Mesenchymal stem cell (in vitro differentiated cells and primary cell): ENCODE results near the gene MGAT5B.

ENCODE experiments used
- DNase-seq: peaks from one replicate; pipeline ENCODE4 v3.0.0-alpha.2; 2013
- H2AFZ ChIP-seq: one replicate; pipeline ENCODE4 v1.6.1; 2013; ENCODE audit warnings: low read depth, mild to moderate bottlenecking, control low read depth, inconsistent platforms, low read length, moderate library complexity
- H2AK5ac ChIP-seq: 2 replicates; pipeline ENCODE4 v1.6.1; 2013; ENCODE audit warnings: low read length, moderate library complexity, mild to moderate bottlenecking, inconsistent platforms; ENCODE audit not compliant: severe bottlenecking
- H2BK120ac ChIP-seq: one replicate; pipeline ENCODE4 v1.6.1; 2013; ENCODE audit warnings: low read depth, mild to moderate bottlenecking, inconsistent platforms, low read length, moderate library complexity
- H2BK12ac ChIP-seq, 2 experiments: one replicate each; pipeline ENCODE4 v1.6.1; 2013; ENCODE audit warnings: inconsistent platforms in 2 of 2, low read length in 2 of 2, mild to moderate bottlenecking in 2 of 2, moderate library complexity in 2 of 2, control low read depth in 1 of 2
- H2BK15ac ChIP-seq: one replicate; pipeline ENCODE4 v1.6.1; 2013; ENCODE audit warnings: mild to moderate bottlenecking, low read depth, inconsistent platforms; ENCODE audit not compliant: poor library complexity, severe bottlenecking
- H2BK5ac ChIP-seq: 2 replicates; pipeline ENCODE4 v1.6.1; 2013; ENCODE audit warnings: low read depth, mild to moderate bottlenecking, low read length, control low read depth, inconsistent platforms; ENCODE audit not compliant: poor library complexity, severe bottlenecking
- H3K14ac ChIP-seq, 2 experiments: one replicate each; pipeline ENCODE4 v1.6.1; 2013; ENCODE audit warnings: inconsistent platforms in 2 of 2, low read length in 2 of 2, control low read depth in 1 of 2, mild to moderate bottlenecking in 1 of 2, moderate library complexity in 1 of 2
- H3K18ac ChIP-seq, 2 experiments: one replicate each; pipeline ENCODE4 v1.6.1; 2013; ENCODE audit warnings: inconsistent platforms in 2 of 2, low read length in 2 of 2, control low read depth in 1 of 2, low read depth in 1 of 2, mild to moderate bottlenecking in 1 of 2
- H3K23ac ChIP-seq, 2 experiments: one replicate each; pipeline ENCODE4 v1.6.1; 2013; ENCODE audit warnings: inconsistent platforms in 2 of 2, low read length in 2 of 2, mild to moderate bottlenecking in 2 of 2, moderate library complexity in 2 of 2, control low read depth in 1 of 2
- H3K27ac ChIP-seq: 2 replicates; pipeline ENCODE4 v1.5.1; 2013; ENCODE audit warnings: mild to moderate bottlenecking, moderate library complexity, low read length, control low read depth, inconsistent platforms; ENCODE audit not compliant: poor library complexity, severe bottlenecking
- H3K27me3 ChIP-seq, 2 experiments: 2 replicates each; pipeline versions ENCODE4 v1.6.1 to v1.7.0; 2013; ENCODE audit warnings: low read length in 2 of 2, mild to moderate bottlenecking in 2 of 2, moderate library complexity in 2 of 2, control low read depth in 1 of 2, inconsistent platforms in 1 of 2; ENCODE audit not compliant: control insufficient read depth in 1 of 2, insufficient read depth in 1 of 2
- H3K36me3 ChIP-seq, 2 experiments: 2 replicates each; pipeline versions ENCODE4 v1.6.1 to v1.7.0; 2013; ENCODE audit warnings: low read length in 2 of 2, control low read depth in 1 of 2, inconsistent platforms in 1 of 2, low read depth in 1 of 2, mild to moderate bottlenecking in 1 of 2; ENCODE audit not compliant: insufficient read depth in 2 of 2, control insufficient read depth in 1 of 2
- H3K4ac ChIP-seq, 2 experiments: one replicate each; pipeline ENCODE4 v1.6.1; 2013; ENCODE audit warnings: inconsistent platforms in 2 of 2, low read length in 2 of 2, mild to moderate bottlenecking in 2 of 2, moderate library complexity in 2 of 2, control low read depth in 1 of 2, low read depth in 1 of 2
- H3K4me1 ChIP-seq: 2 replicates; pipeline ENCODE4 v1.6.1; 2013; ENCODE audit warnings: low read depth, low read length, control low read depth; ENCODE audit not compliant: control insufficient read depth, insufficient read depth
- H3K4me2 ChIP-seq: 2 replicates; pipeline ENCODE4 v1.6.1; 2013; ENCODE audit warnings: low read length, mild to moderate bottlenecking, inconsistent platforms; ENCODE audit not compliant: poor library complexity, severe bottlenecking
- H3K4me3 ChIP-seq, 2 experiments: 2 replicates each; pipeline versions ENCODE4 v1.5.1 to v1.7.0; 2013; ENCODE audit warnings: low read length in 2 of 2, mild to moderate bottlenecking in 2 of 2, control low read depth in 1 of 2, low read depth in 1 of 2; ENCODE audit not compliant: insufficient read depth in 1 of 2
- H3K79me1 ChIP-seq: replicated peaks from 2 replicates; pipeline ENCODE4 v1.6.1; 2013; ENCODE audit warnings: mild to moderate bottlenecking, control low read depth, low read length, inconsistent platforms; ENCODE audit not compliant: poor library complexity, severe bottlenecking
- H3K9ac ChIP-seq: 2 replicates; pipeline ENCODE4 v1.7.0; 2013; ENCODE audit warnings: mild to moderate bottlenecking, low read length, moderate library complexity
- H3K9me3 ChIP-seq: 2 replicates; pipeline ENCODE4 v1.7.0; 2013; ENCODE audit warnings: mild to moderate bottlenecking, low read length; ENCODE audit not compliant: control insufficient read depth
- H4K8ac ChIP-seq: one replicate; pipeline ENCODE4 v1.6.1; 2013; ENCODE audit warnings: inconsistent platforms, mild to moderate bottlenecking, low read length, moderate library complexity
- H4K91ac ChIP-seq: one replicate; pipeline ENCODE4 v1.6.1; 2013; ENCODE audit warnings: mild to moderate bottlenecking, low read length, inconsistent platforms
- WGBS: methylation state at CpG from one replicate; pipeline ENCODE4 v1.1.7; 2013; ENCODE audit warnings: mixed read lengths; 5-methylcytosine and 5-hydroxymethylcytosine counted together

MGAT5B gene

GRCh38 chr17:76888661-76889060 is 20.5 kb downstream of the MGAT5B start:
- Histone ChIP-seq H4K91ac (no peak overlapping the region), H3K4me3 (no peak overlapping the region), H3K23ac (no peak overlapping the region), H2BK15ac (no peak overlapping the region), H3K27me3 (peaks cover 0 to 55% of the 10 kb centered on the region in 2 experiments), H2BK5ac (no peak overlapping the region), H3K27ac (no peak overlapping the region), H3K79me1 (no peaks in the 10 kb centered on the region), H3K4me2 (no peak overlapping the region), H3K14ac (no peak overlapping the region), H3K9me3 (no peaks in the 10 kb centered on the region), H3K18ac (no peak overlapping the region), H3K4me1 (peaks cover 8% of the 10 kb centered on the region), H3K4ac (no peak overlapping the region), H2AK5ac (no peak overlapping the region), H2BK12ac (no peak overlapping the region), H3K36me3 (no peaks in the 10 kb centered on the region), H4K8ac (no peak overlapping the region), H2AFZ (no peak overlapping the region), H2BK120ac (no peak overlapping the region), H3K9ac (no peak overlapping the region)
- DNase-seq: no peak
- WGBS: 73% methylated on average over 14 of the region's 14 CpGs

GRCh38 chr17:76889323-76889722 is 21.1 kb downstream of the MGAT5B start:
- Histone ChIP-seq H2AK5ac (no peak overlapping the region), H3K79me1 (no peaks in the 10 kb centered on the region), H3K9me3 (no peaks in the 10 kb centered on the region), H3K9ac (no peak overlapping the region), H2BK15ac (no peak overlapping the region), H3K23ac (no peak overlapping the region), H3K4me2 (no peak overlapping the region), H3K4me1 (peaks cover 9% of the 10 kb centered on the region), H3K27ac (no peak overlapping the region), H3K36me3 (no peaks in the 10 kb centered on the region), H2BK120ac (no peak overlapping the region), H4K91ac (no peak overlapping the region), H2AFZ (no peak overlapping the region), H4K8ac (no peak overlapping the region), H3K14ac (no peak overlapping the region), H3K27me3 (peaks cover 0 to 59% of the 10 kb centered on the region in 2 experiments), H3K4ac (no peak overlapping the region), H3K4me3 (no peak overlapping the region), H2BK5ac (no peak overlapping the region), H2BK12ac (no peak overlapping the region), H3K18ac (no peak overlapping the region)
- DNase-seq: no peak
- 94% methylated on average over 3 of the region's 5 CpGs for WGBS

GRCh38 chr17:76892329-76892728 is 24.1 kb downstream of the MGAT5B start:
- Histone ChIP-seq H3K9ac (no peak overlapping the region), H4K91ac (no peak overlapping the region), H3K27ac (no peak overlapping the region), H3K4me3 (no peak overlapping the region), H3K4me1 (peaks cover 9% of the 10 kb centered on the region), H2BK5ac (no peak overlapping the region), H4K8ac (no peak overlapping the region), H3K4me2 (no peak overlapping the region), H2BK15ac (no peak overlapping the region), H3K79me1 (no peaks in the 10 kb centered on the region), H3K23ac (no peak overlapping the region), H3K18ac (no peak overlapping the region), H2BK120ac (no peak overlapping the region), H3K9me3 (peaks cover 3% of the 10 kb centered on the region), H2BK12ac (no peak overlapping the region), H3K14ac (no peak overlapping the region), H3K4ac (no peak overlapping the region), H3K36me3 (no peaks in the 10 kb centered on the region), H2AK5ac (no peak overlapping the region), H2AFZ (no peak overlapping the region), H3K27me3 (peaks cover 0 to 48% of the 10 kb centered on the region in 2 experiments)
- DNase-seq: no peak
- 96% methylated on average over 10 of the region's 10 CpGs for WGBS

DNA sequence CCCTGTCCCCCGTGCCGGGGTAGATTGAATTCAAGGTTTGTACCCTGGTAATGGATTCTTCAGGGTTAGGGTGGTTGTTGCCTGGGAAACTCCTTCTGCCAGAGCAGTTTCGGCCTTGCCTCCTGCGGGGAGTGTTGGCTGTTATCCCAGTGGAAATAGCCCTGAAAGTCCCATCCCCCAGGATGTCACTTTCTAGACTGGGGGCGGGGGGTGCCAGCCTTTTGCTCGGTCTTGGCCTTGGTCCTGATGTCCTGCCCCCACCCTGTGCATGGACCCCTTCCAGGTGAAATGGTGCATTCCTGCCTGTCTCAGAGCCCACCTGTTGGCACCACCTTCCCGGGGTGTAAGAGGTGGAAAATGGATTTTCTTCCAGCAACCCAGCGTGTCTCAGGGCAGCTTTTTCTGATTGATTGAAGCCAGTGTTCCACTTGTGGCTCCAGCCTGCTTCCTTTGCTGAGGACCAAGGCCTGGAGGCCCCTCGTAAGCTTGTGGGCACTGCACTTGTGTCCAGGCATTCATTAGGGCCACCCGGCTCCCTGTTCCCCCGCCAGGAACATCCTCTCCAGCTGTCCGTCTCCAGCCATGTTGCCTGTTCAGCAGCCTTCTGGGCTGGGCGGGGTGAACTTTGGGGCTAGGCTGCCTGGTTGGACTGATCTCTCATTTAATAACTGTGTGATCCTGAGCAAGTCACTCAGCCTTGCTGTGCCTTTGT is 25.6 kb downstream of the MGAT5B start:
- Histone ChIP-seq H3K27me3 (peaks cover 0 to 39% of the 10 kb centered on the region in 2 experiments), H3K4me1 (peaks cover 9% of the 10 kb centered on the region), H3K27ac (no peak overlapping the region), H4K8ac (no peak overlapping the region), H2BK12ac (no peak overlapping the region), H3K9ac (no peak overlapping the region), H2BK120ac (no peak overlapping the region), H3K14ac (no peak overlapping the region), H3K18ac (no peak overlapping the region), H3K36me3 (no peaks in the 10 kb centered on the region), H3K4me2 (no peak overlapping the region), H2BK5ac (no peak overlapping the region), H3K79me1 (no peaks in the 10 kb centered on the region), H4K91ac (no peak overlapping the region), H3K4me3 (no peak overlapping the region), H2AK5ac (no peak overlapping the region), H3K4ac (no peak overlapping the region), H3K9me3 (peaks cover 3% of the 10 kb centered on the region), H2AFZ (no peak overlapping the region), H2BK15ac (no peak overlapping the region), H3K23ac (no peak overlapping the region)
- no peak for DNase-seq
- WGBS: 86% methylated on average over 13 of the region's 13 CpGs
